ENCODE results near the gene CYFIP2. TPM values are rescaled to one million over a fixed set of nuclear protein-coding genes. Genes with fewer than 3 reads are reported as not detected.

The CYFIP2 gene
- total and polyA plus RNA-seq, 11 donors: 23.2 to 62.7 (median 37.4) TPM

DNA sequence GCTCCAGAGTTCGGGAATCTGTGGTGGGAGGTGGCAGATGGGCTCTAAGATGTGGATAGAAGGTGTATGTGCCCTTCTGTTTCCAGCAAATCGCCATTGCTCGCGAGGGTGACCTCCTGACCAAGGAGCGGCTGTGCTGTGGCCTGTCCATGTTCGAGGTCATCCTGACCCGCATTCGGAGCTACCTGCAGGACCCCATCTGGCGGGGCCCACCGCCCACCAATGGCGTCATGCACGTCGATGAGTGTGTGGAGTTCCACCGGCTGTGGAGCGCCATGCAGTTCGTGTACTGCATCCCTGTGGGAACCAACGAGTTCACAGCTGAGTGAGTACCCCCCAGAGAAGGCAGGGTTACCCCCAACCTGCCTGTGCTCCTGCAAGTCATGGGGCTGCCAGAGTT lies 123.2 kb downstream of the CYFIP2 start:
- Histone ChIP-seq H3K4me3 (no peak overlapping the region), H3K27me3 (no peaks in the 10 kb centered on the region), H3K9me3 (no peaks in the 10 kb centered on the region), H3K36me3 (peaks cover 0 to 39% (median 0%) of the 10 kb centered on the region in 9 donors), H3K27ac (no peak overlapping the region), H3K4me1 (peaks cover 0 to 34% (median 17%) of the 10 kb centered on the region in 12 donors)
- intact Hi-C loops (cut with DNase I): no loop called here
- TF ChIP-seq, protein P1, sequence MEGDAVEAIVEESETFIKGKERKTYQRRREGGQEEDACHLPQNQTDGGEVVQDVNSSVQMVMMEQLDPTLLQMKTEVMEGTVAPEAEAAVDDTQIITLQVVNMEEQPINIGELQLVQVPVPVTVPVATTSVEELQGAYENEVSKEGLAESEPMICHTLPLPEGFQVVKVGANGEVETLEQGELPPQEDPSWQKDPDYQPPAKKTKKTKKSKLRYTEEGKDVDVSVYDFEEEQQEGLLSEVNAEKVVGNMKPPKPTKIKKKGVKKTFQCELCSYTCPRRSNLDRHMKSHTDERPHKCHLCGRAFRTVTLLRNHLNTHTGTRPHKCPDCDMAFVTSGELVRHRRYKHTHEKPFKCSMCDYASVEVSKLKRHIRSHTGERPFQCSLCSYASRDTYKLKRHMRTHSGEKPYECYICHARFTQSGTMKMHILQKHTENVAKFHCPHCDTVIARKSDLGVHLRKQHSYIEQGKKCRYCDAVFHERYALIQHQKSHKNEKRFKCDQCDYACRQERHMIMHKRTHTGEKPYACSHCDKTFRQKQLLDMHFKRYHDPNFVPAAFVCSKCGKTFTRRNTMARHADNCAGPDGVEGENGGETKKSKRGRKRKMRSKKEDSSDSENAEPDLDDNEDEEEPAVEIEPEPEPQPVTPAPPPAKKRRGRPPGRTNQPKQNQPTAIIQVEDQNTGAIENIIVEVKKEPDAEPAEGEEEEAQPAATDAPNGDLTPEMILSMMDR (IDR thresholded peaks at IDR 0.05): no peak
- no peak for TF ChIP-seq POLR2A (IDR thresholded peaks at IDR 0.05)
- no peak for DNase-seq
- no peak for ATAC-seq
- WGBS, 4 donors: 93 to 98% (median 97%) methylated on average over 17 of the region's 17 CpGs

- H3K36me3 ChIP-seq: peaks cover 0 to 34% (median 0%) of the 10 kb centered on the region in 9 donors
- no peak for DNase-seq
- no peaks in the 10 kb centered on the region for H3K9me3 ChIP-seq
- no peaks in the 10 kb centered on the region for H3K27me3 ChIP-seq
- H3K27ac ChIP-seq: peak overlapping the region in 1 of 12 donors; percentile 40
- no peak for ATAC-seq
- no peak overlapping the region for H3K4me3 ChIP-seq
- intact Hi-C loops (cut with DNase I): no loop called here
- WGBS, 4 donors: 66 to 82% (median 78%) methylated on average over 5 of the region's 5 CpGs
- peaks cover 0 to 25% (median 14%) of the 10 kb centered on the region in 12 donors for H3K4me1 ChIP-seq
- no peak for TF ChIP-seq POLR2A (IDR thresholded peaks at IDR 0.05)
- TF ChIP-seq, protein P1 (IDR thresholded peaks at IDR 0.05): no peak
These were observed 124.2 kb downstream of the CYFIP2 start for GRCh38 chr5:157390133-157390532.

DNA sequence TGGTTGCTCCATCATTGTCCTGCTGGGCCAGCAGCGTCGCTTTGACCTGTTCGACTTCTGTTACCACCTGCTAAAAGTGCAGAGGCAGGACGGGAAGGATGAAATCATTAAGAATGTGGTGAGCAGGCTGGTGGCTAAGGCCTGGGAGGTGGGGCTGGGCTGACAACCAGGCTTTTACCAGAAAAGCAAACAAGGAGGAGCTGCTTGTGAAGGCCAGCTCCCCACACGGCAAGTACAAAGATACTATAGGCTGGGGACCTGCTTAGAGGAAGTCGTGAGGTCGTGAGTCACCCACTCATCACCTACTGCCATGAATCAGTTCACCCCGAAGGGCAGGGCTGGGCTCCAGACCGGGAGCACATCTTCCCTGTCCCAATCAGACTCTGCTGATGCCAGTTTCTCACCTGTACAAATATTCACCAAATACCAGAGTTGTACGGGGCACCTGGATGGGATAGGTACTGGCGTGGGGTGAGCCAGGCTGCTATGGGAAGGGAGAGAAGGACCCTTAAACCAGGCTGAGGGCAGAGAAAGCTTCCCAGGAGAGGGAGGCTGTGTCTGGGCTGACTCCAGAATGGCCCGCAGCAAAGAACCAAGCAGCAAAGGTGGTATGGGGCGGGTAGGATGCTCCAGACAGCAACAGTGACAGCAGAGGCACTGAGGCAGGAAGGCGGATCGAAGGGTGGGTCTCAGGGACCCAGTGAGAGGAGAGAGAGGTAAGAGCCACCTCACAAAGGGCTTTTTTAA lies 124.8 kb downstream of the CYFIP2 start:
- no peak for TF ChIP-seq POLR2A (IDR thresholded peaks at IDR 0.05)
- TF ChIP-seq, protein P1 (IDR thresholded peaks at IDR 0.05): no peak
- DNase-seq (no peak), ATAC-seq (peak in 1 of 4 donors; percentile 12)
- Histone ChIP-seq H3K9me3 (no peaks in the 10 kb centered on the region), H3K4me3 (no peak overlapping the region), H3K27me3 (no peaks in the 10 kb centered on the region), H3K36me3 (peaks cover 0 to 34% (median 0%) of the 10 kb centered on the region in 9 donors), H3K4me1 (peaks cover 0 to 19% (median 12%) of the 10 kb centered on the region in 12 donors), H3K27ac (peak overlapping the region in 1 of 12 donors; percentile 40)
- 72 to 81% (median 76%) methylated on average over 15 of the region's 15 CpGs for WGBS, 4 donors
- intact Hi-C loops (cut with DNase I): no loop called here

- ATAC-seq (no peak), DNase-seq (no peak)
- Histone ChIP-seq H3K27ac (no peak overlapping the region), H3K4me3 (no peak overlapping the region), H3K4me1 (no peaks in the 10 kb centered on the region), H3K27me3 (no peaks in the 10 kb centered on the region), H3K9me3 (peaks cover 0 to 2% (median 0%) of the 10 kb centered on the region in 12 donors), H3K36me3 (peaks cover 0 to 4% (median 0%) of the 10 kb centered on the region in 9 donors)
- intact Hi-C loops (cut with DNase I): no loop called here
- TF ChIP-seq, protein P1 (IDR thresholded peaks at IDR 0.05): no peak
- no peak for TF ChIP-seq POLR2A (IDR thresholded peaks at IDR 0.05)
These were observed 132.4 kb downstream of the CYFIP2 start for GRCh38 chr5:157398305-157398704.
